ENCODE results near the gene ERICH6.

ERICH6 gene

DNA sequence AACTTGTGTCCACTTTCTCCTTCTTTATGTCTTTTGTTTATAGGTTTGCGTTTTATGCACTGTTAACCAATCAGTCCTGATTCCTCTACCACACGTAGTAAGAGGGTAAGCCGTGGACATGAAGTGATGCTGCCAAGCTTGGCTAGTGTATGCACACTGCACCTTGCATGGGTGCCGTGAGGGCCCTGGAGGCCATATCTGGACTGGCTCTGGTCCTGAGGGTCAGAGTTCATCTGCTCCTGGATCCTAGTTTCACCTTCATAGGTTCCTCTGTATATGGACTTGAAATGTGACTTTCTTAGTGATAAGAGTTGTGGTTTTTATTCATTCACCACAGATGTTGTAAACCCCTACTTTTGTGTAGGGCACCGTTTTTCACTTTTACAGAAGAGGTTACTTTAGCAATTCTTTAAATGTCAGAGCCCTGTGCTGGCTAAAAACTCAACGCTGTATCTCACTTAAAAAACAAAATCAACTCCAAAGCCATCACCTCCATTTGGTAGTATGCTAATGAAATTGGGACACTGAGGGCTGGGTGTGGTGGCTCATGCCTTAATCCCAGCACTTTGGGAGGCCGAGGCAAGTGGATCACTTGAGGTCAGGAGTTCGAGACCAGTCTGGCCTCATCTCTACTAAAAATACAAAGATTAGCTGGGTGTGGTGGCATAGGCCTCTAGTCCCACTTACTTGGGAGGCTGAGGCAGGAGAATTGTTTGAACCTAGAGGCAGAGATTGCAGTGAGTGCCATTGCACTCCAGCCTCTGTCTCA, 36.3 kb upstream of the ERICH6 start:
- DNase-seq (ENCODE audit: low spot score in 2 of 2) (no peak), ATAC-seq (peak; percentile 45)
- Mint-ChIP-seq H3K27ac (peak overlapping the region; percentile 92), H3K4me1 (peaks cover 92% of the 10 kb centered on the region), H3K36me3 (peaks cover 74% of the 10 kb centered on the region), H3K4me3 (peak overlapping the region; percentile 65), H3K9me3 (no peaks in the 10 kb centered on the region)

DNA sequence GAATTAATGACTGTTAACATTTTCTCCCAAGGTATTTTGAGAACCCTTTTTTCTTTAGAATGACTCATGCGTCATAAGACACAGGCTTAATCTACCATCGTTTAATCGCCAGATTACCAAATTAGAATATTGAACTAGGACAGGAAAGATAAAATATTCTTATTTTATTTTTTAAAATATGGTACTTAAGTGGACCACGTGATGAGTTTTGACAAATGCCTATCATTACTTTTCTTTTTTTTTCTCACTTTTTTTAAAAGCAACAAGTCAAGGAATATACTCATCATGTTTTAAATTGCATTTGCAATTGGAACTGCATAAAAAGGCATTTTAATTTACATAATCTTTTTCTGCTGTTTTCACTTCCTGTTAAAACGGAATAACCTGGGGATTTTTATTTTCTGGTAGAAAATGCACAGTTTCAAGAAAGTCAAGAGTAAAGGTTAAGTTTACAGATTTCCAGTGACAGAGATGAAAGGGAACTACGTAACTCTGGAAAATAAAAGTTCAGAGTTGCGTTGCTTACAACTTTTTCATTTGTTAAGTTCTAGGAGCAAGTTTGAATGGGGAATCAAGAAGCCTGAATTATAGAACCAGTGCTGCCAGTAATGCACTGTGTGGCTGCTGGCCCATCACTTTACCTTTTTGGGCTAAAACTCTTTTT, 35.6 kb upstream of the ERICH6 start:
- no peak for ATAC-seq
- DNase-seq (ENCODE audit: low spot score in 2 of 2): no peak
- Mint-ChIP-seq H3K4me3 (peak overlapping the region; percentile 65), H3K4me1 (peaks cover 88% of the 10 kb centered on the region), H3K9me3 (no peaks in the 10 kb centered on the region), H3K36me3 (peaks cover 66% of the 10 kb centered on the region), H3K27ac (peak overlapping the region; percentile 92)

DNA sequence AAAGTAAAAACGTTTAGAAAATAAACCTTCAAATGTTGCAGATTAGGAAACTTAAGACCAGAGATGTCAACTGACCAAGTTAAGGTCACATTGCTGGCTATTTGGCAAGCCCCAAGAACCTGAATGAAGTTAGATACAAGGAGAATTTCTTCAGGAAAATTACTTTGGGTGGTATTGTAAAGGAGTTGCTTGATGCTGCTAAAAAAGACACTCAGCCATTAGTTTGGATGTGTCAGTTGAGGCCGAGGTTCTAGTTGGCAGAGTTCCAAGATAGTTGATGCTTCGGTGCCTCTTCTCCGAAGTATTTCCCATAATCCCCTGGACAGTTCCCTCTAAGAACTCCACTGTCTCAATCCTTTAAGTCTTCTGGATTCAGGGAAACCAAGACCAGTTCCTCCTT, 35.0 kb upstream of the ERICH6 start:
- ATAC-seq: no peak
- no peaks in the 10 kb centered on the region for H3K9me3 Mint-ChIP-seq
- peak overlapping the region; percentile 65 for H3K4me3 Mint-ChIP-seq
- peak overlapping the region; percentile 92 for H3K27ac Mint-ChIP-seq
- peaks cover 85% of the 10 kb centered on the region for H3K4me1 Mint-ChIP-seq
- no peak for DNase-seq (ENCODE audit: low spot score in 2 of 2)
- H3K36me3 Mint-ChIP-seq: peaks cover 60% of the 10 kb centered on the region

DNA sequence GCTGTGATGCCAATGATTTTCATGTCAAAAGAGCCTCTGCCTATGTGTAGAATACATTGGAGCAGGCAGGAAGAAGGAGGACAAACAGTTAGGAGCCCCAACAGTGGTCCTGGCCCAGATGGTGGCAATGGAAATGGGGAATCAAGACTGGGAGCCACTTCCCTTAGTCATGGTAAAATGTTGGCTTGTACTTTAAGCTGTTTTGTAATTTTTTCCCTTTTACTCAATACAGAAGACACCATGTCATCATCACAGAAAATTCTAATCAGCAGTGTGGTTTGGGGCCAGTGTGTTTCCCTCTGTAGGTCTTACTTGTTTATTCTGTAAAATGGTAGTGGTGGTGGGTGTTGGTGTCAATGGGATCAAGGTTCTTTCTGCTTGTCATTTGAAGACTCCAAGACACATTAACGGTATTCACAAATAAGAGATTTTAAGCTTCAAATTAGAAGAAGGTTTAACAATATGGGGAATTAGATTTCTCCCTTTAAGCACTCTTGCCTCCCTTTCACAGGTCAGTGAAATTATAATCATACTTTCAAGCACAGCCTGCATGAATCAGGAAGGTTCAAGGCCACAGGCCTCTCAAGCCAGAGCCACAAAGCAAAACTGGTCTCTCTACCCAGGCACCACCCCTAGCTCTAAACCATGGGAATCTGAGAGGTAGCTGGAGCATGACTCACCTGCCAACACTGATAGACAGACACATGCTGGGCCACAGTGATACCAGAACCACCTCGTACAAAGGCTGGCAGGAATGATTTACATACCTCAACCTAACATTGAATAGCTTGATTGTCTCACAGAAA, 34.4 kb upstream of the ERICH6 start:
- DNase-seq (ENCODE audit: low spot score in 2 of 2): peak in 1 of 2 donors; percentile 72
- H3K36me3 Mint-ChIP-seq: peaks cover 54% of the 10 kb centered on the region
- ATAC-seq: peak; percentile 90
- peak overlapping the region; percentile 92 for H3K27ac Mint-ChIP-seq
- H3K4me1 Mint-ChIP-seq: peaks cover 86% of the 10 kb centered on the region
- no peaks in the 10 kb centered on the region for H3K9me3 Mint-ChIP-seq
- peak overlapping the region; percentile 65 for H3K4me3 Mint-ChIP-seq

DNA sequence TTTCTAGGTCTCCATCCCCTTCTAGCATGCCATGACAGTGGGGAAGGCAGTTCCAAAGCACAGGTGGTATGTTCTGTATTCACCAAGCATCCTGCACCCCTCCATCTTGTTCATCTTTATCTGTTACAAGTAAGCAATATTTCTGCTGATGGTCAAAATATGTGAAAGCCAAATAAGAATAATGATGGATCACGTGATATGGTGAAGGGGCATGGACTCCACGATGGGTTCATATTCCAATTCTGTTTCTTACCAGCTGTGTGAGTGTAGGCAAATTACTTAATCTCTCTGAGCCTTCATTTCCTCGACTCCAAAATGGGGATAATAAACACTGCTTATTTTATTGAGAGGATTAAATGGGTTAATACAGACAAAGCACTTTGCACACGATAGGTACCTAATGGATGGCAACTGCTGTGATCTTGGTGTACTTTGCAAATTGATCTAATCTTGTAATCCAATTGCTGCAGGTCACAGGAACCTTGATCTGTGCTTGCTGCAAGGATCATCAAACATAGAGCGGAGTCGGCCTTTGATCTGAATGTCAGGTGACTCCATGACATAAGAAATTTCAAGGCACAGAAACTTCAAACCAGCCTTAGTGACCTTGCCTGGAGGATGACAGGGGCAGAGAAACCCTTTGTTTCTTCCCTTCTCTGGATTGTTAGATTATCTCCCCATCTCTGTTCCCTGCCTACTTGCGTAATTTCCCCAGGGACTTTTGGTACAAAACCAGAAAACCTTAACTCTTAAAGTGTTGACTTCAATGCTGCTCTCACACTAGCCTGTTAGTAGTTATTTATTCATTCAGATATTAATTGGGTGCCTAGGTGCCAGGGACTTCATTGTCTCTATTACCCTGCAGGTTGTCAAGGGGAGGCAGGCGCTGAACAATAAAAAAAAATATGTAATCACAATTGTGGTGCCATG, 33.4 kb upstream of the ERICH6 start:
- H3K4me1 Mint-ChIP-seq: peaks cover 77% of the 10 kb centered on the region
- no peaks in the 10 kb centered on the region for H3K9me3 Mint-ChIP-seq
- DNase-seq (ENCODE audit: low spot score in 2 of 2) (no peak), ATAC-seq (no peak)
- peak overlapping the region; percentile 92 for H3K27ac Mint-ChIP-seq
- peaks cover 45% of the 10 kb centered on the region for H3K36me3 Mint-ChIP-seq
- peak overlapping the region; percentile 65 for H3K4me3 Mint-ChIP-seq

DNA sequence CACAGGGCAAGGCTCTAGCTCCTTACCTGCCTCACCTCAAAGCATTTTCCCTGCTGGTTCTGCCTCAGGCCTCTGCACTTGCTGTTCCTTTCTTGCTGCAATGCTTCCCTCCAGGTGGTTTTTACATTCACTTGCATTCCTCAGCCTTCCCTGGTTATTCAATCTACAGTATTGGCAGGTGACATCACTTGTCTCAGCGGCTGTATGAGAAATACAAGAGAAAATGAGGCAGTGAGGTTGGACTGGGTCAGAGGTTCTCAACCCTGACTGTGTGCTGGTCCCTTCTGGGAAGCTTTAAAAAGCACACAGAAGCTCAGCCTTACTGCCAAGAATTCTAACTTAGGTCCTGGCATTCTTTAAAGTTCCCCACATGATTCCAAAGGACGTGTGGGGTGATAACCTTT, 32.6 kb upstream of the ERICH6 start:
- DNase-seq (ENCODE audit: low spot score in 2 of 2): no peak
- ATAC-seq: no peak
- Mint-ChIP-seq H3K4me3 (no peak overlapping the region), H3K27ac (peak overlapping the region; percentile 15), H3K4me1 (peaks cover 69% of the 10 kb centered on the region), H3K9me3 (no peaks in the 10 kb centered on the region), H3K36me3 (peaks cover 36% of the 10 kb centered on the region)

DNA sequence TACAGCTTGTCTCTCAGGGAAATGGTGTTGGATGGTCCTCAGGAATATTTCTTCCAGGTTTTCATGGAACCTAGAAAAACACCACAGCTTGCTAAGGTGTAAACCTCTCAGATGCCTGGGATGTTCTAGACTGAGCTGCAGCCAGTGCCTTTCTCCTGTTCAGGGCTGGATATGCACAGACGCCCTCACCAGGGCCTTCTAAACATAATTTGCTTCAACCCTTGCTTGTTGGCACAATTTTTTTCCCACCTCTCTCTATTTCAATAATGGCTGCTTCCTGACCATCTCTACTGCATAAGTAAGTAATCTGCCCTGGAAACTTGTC, 31.0 kb upstream of the ERICH6 start:
- Mint-ChIP-seq H3K36me3 (peaks cover 21% of the 10 kb centered on the region), H3K9me3 (no peaks in the 10 kb centered on the region), H3K4me3 (no peak overlapping the region)

DNA sequence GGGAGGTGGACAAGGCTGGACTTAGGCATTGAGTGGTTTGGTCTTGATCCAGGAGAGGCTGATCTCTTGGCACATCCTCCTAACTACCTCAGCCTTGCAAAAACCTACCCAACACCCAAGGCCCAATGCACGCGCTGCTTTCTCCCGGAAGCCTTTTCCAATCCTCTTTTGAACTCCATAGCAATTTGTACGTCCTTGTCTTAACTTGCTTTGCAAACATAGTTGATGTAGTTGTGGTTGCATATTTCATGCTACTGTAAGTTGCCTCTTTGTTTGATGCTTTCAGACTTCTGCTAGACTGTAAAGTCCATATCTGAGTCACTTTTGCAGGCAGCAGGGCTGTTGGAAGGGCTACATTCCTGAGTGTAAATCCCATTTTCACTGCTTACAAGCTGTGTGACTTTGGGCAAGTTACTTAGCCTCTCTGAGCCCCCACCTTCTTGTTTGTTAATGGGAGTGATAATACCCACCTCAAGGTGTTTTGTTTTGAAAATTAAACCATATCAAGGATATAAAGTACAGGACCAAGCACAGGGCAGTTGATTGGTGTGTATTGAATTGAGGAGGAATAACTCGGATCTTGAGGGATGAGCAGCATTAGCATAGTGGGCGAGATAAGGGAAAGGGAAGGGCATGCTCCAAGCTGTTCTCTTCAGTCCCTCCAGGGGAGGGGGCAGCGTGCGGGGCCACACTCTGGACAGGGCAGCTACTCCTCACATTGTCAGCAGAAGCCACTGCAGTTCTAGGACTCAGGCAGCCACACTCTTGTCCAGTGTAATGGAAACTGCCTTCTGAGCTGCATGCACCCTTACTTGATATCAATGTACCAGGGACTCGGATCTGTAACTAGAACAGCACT, 30.4 kb upstream of the ERICH6 start:
- DNase-seq (ENCODE audit: low spot score in 2 of 2) (no peak), ATAC-seq (no peak)
- Mint-ChIP-seq H3K4me1 (peaks cover 48% of the 10 kb centered on the region), H3K36me3 (peaks cover 15% of the 10 kb centered on the region), H3K27ac (peak overlapping the region; percentile 15), H3K9me3 (no peaks in the 10 kb centered on the region), H3K4me3 (no peak overlapping the region)

More for the DNA sequence above, 31.0 kb upstream of the ERICH6 start:
- DNase-seq (ENCODE audit: low spot score in 2 of 2): no peak
- ATAC-seq: no peak
- no peak overlapping the region for H3K27ac Mint-ChIP-seq
- peaks cover 54% of the 10 kb centered on the region for H3K4me1 Mint-ChIP-seq

DNA sequence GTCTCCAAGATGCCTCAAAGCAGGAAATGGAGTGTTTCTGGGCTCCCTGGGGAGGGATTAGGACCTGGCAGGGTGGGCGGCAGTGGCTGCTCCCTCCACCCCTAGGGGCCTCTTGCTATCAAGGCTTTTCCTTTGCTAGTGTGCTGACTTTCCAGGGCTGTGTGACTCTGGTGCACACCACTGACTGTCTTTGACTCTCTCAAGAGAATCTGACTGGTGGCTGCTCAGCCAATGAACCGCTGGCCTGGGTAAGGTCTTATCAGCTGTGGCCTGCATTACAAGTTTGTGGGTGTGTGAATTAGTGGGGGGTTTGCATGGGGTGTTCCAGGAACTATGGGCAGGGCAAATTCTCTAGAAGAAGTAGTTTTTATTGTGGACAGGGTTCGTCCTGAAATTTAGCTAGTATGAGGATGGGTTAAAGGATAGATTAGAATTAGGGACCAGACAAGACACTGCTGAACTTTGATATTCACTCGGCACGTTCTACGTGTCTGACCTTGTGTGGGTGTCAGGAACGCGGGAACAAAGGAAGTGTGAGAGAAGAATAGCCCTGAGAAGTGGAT, 29.7 kb upstream of the ERICH6 start:
- ATAC-seq (no peak), DNase-seq (ENCODE audit: low spot score in 2 of 2) (no peak)
- no peak overlapping the region for H3K4me3 Mint-ChIP-seq
- H3K9me3 Mint-ChIP-seq: no peaks in the 10 kb centered on the region
- peaks cover 41% of the 10 kb centered on the region for H3K4me1 Mint-ChIP-seq
- H3K27ac Mint-ChIP-seq: peak overlapping the region; percentile 15
- H3K36me3 Mint-ChIP-seq: peaks cover 15% of the 10 kb centered on the region

DNA sequence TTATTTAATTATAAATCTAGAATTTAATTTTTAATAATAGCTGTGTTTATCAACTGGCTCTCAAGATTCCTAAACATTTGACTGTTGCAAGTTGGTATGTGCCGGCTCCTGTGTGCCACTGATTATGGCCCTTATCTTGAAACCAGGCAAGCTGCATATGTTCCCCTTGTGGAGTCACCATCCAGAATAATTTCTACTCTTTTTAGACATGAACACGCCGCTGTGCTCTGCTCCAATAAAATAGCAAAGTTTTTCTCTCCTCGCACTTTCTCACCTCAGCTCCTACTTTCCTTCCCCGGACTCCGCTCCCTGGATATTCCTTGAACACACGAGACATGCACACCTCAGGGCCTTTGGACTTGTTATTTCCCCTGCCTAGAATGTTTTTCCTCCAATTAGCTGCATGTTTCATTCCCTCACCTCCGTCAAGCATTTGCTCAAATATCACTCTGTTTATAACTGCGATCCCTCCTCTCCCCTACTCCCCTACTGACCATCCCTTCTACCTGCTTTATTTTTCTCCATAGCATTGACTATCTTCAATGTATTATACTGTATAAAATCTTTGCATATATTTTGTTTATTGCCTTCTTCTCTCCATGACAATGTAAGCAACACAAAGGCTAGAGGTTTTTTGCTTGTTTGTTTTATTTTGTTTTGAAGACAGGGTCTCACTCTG, 26.1 kb upstream of the ERICH6 start:
- Mint-ChIP-seq H3K9me3 (no peaks in the 10 kb centered on the region), H3K4me3 (no peak overlapping the region), H3K4me1 (peaks cover 8% of the 10 kb centered on the region), H3K36me3 (no peaks in the 10 kb centered on the region), H3K27ac (no peak overlapping the region)
- DNase-seq (ENCODE audit: low spot score in 2 of 2): no peak
- no peak for ATAC-seq

DNA sequence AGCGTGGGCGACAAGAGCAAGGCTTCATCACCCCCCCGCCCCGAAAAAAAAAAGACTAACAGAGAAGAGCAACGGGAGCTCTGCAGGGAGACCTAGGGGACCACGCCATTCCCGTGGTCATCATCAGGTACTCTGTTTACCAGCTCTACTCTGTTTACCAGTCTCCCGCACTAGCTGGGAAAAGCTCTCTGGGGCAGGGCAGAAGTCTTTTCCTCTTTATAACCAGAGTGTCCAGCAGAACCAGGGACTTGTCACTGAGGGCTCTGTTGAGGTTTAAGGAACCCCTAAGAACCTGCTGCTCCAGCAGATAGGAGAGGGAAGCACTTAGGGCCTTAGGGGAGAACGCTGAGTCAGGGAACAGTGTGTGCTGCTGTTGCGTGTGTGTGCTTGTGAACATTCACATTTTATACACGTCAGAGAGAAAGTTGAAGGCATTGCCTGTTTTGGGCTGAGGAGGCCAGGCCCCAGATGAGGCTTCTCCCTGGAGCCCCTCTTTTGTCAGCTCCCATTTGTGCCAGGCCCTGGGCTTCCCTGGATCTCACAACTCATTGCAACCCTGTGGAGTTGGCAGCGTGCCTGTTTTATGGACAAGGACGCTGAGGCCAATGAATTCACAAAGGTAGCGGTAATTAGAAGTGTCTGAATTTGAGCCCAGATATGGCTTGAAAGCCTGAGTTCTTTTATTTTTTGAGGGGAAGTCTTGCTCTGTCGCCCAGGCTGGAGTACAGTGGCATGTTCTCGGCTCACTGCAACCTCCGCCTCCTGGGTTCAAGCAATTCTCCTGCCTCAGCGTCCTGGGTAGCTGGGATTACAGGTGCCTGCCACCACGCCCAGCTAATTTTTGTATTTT, 24.2 kb upstream of the ERICH6 start:
- Mint-ChIP-seq H3K4me1 (peaks cover 8% of the 10 kb centered on the region), H3K27ac (no peak overlapping the region), H3K4me3 (no peak overlapping the region), H3K36me3 (no peaks in the 10 kb centered on the region), H3K9me3 (no peaks in the 10 kb centered on the region)
- DNase-seq (ENCODE audit: low spot score in 2 of 2) (no peak), ATAC-seq (no peak)

DNA sequence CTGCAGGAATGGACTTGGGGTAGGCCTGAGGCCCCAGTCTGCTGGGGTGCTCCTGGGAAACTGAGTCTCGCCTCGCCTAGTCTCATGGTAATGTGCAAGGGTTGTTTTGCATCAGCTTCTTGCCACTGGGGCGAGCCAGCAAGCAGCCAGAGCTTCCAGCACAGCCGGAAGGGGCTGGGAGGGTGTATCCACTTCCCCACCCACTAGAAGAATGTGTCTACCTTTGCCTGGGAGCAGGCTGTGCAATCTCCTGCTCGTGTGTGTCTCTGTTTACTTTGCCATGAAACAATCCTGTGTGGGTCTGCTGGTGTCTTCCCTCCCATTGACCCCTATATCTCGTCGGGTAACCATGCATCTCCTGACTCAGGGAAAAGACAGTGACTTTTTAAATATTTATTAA, 21.8 kb upstream of the ERICH6 start:
- no peak for DNase-seq (ENCODE audit: low spot score in 2 of 2)
- peak overlapping the region; percentile 57 for H3K27ac Mint-ChIP-seq
- H3K36me3 Mint-ChIP-seq: no peaks in the 10 kb centered on the region
- no peak for ATAC-seq
- peaks cover 16% of the 10 kb centered on the region for H3K4me1 Mint-ChIP-seq
- H3K4me3 Mint-ChIP-seq: no peak overlapping the region
- H3K9me3 Mint-ChIP-seq: no peaks in the 10 kb centered on the region

DNA sequence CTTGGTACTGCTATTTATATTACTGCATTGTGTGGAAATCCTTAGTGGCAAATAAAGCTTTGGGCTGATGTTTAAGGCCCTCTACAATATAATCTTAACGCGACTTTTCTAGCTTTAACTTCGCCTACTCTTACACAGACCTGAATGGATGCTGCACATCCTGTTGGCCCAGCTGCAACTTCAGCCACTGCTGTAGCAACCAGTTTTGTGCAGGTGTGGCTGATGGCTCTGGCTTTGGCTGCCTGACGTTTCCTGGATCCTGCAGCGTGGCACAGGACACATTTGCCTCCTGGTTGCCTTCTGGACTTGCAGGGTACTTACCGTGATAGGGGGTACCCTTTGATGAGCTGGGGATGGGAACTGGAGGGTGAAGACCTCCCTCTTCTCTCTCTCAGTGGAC, 20.2 kb upstream of the ERICH6 start:
- H3K4me3 Mint-ChIP-seq: no peak overlapping the region
- ATAC-seq (no peak), DNase-seq (ENCODE audit: low spot score in 2 of 2) (no peak)
- H3K4me1 Mint-ChIP-seq: peaks cover 16% of the 10 kb centered on the region
- no peak overlapping the region for H3K27ac Mint-ChIP-seq
- H3K9me3 Mint-ChIP-seq: no peaks in the 10 kb centered on the region
- no peaks in the 10 kb centered on the region for H3K36me3 Mint-ChIP-seq

Data from stimulated activated effector memory CD8-positive, alpha-beta T cell treated with anti-CD3 and anti-CD28 coated beads, Interleukin-12 subunit alpha, Interleukin-12 subunit beta, amount 100 ng/mL, for 72 hours (primary cell).